Ecto neural progenitor cell (in vitro differentiated cells): Measurements from ENCODE around the gene SNRNP35.
"Not testable (repeated sequence)": the region's sequence is repeated elsewhere in the genome, so short reads cannot be mapped to it uniquely, and the experiment has no call there.

Experiments used
- DNase-seq: peaks from one replicate; pipeline ENCODE4 v3.0.0-alpha.2; 2018; ENCODE audit warnings: low spot score

The SNRNP35 gene

GRCh38 chr12:123449249-123449733, 8.6 kb upstream of the SNRNP35 start:
- DNase-seq, result no peak

- DNase-seq, result no peak
Measured at GRCh38 chr12:123449856-123450255, 8.1 kb upstream of the SNRNP35 start.

GRCh38 chr12:123450636-123451035, 7.3 kb upstream of the SNRNP35 start:
- no peak for DNase-seq

- not testable (repeated sequence) for DNase-seq
Measured at GRCh38 chr12:123452276-123452550, 5.7 kb upstream of the SNRNP35 start.

- no peak for DNase-seq
Measured at GRCh38 chr12:123453165-123453564, 4.8 kb upstream of the SNRNP35 start.

- DNase-seq, result not testable (repeated sequence)
Measured at GRCh38 chr12:123463174-123463573, 5.2 kb downstream of the SNRNP35 start.

- no peak for DNase-seq
Measured at GRCh38 chr12:123465084-123465483, 7.1 kb downstream of the SNRNP35 start.

- no peak for DNase-seq
Measured at GRCh38 chr12:123468786-123469185, 10.8 kb downstream of the SNRNP35 start.

GRCh38 chr12:123469978-123470377, 12.0 kb downstream of the SNRNP35 start:
- no peak for DNase-seq

- no peak for DNase-seq
Measured at GRCh38 chr12:123471374-123472068, 13.6 kb downstream of the SNRNP35 start.

GRCh38 chr12:123472438-123472849, 14.5 kb downstream of the SNRNP35 start:
- DNase-seq, result no peak

GRCh38 chr12:123474485-123475245, 16.7 kb downstream of the SNRNP35 start:
- no peak for DNase-seq

- no peak for DNase-seq
Measured at GRCh38 chr12:123475246-123475703, 17.3 kb downstream of the SNRNP35 start.

GRCh38 chr12:123478069-123478468, 20.1 kb downstream of the SNRNP35 start:
- DNase-seq, result no peak

- no peak for DNase-seq
Measured at GRCh38 chr12:123478762-123479161, 20.8 kb downstream of the SNRNP35 start.

- no peak for DNase-seq
Measured at GRCh38 chr12:123479442-123480180, 21.7 kb downstream of the SNRNP35 start.

- DNase-seq, result not testable (repeated sequence)
Measured at GRCh38 chr12:123481251-123481650, 23.3 kb downstream of the SNRNP35 start.

GRCh38 chr12:123482876-123483275, 24.9 kb downstream of the SNRNP35 start:
- DNase-seq, result no peak

- DNase-seq, result no peak
Measured at GRCh38 chr12:123483602-123484248, 25.8 kb downstream of the SNRNP35 start.

GRCh38 chr12:123485756-123486155, 27.8 kb downstream of the SNRNP35 start:
- DNase-seq, result no peak

GRCh38 chr12:123487428-123487827, 29.5 kb downstream of the SNRNP35 start:
- no peak for DNase-seq

- peak; percentile 82 for DNase-seq
Measured at GRCh38 chr12:123488539-123489230, 30.7 kb downstream of the SNRNP35 start.
